ENCODE results near the gene RSPO1.

GRCh38 chr1:37564892-37565291, 69.8 kb downstream of the RSPO1 start:
- TF ChIP-seq CTCF (IDR thresholded peaks at IDR 0.05; ENCODE audit: poor library complexity, severe bottlenecking) = no peak
- no peak for TF ChIP-seq POLR2AphosphoS5 (IDR thresholded peaks at IDR 0.05)
- no peak for TF ChIP-seq EP300 (conservative IDR thresholded peaks at IDR 0.05; ENCODE audit: poor library complexity, severe bottlenecking)
- no peak for TF ChIP-seq EZH2 (IDR thresholded peaks at IDR 0.05; ENCODE audit: borderline replicate concordance, insufficient read depth, low read length, poor library complexity, severe bottlenecking)

All from neural cell (in vitro differentiated cells).